HG02571 (cell line): ENCODE measurements around the gene HES7.
A peak's percentile ranks its signal among the peaks of the same experiment; 100 is the strongest.
"Not testable (repeated sequence)": the region's sequence is repeated elsewhere in the genome, so short reads cannot be mapped to it uniquely, and the experiment has no call there.

Experiments used
- ATAC-seq: cut with Tn5 transposase; IDR thresholded peaks from one replicate; pipeline ENCODE4 v1.9.1; 2021; ENCODE audit warnings: mild to moderate bottlenecking, moderate library complexity; ENCODE audit not compliant: unreplicated experiment

The HES7 gene

DNA sequence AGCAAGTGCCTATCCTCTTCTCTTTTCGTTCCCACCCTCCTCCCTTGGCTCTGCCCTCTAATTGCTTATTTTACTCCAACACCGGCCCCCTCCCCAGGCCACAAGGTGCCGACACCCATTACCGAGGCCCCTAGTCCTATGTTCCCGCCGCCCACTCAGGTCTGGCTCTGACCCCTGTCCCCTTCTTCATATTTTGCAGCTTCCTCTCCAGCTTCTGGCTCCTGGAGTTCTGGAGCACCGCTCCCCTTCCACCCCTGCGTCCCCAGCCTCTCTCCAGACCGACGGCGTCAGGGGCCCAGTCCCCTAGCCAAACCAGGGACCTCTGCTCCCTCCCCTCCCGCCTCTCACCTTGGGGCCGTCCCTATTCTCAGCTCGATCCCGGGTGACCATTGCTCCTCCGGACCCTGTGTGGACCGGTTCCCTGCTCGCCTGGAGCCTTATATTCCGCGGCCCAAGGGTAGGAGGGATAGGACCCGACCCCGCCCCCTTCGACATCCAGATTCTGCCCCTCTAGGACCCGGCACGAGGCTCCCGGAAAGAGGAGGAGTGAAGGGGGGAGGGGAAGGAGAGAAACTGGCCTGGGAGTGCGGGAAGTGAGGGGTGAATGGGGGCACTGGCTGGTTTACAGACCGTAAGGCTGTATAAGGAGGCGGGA is at the start of gene HES7:
HES7 (minus strand) TSS at position 412 of the 655 bp plus-strand sequence; CDS start at position 390, 22 bp downstream.
- no peak for ATAC-seq

DNA sequence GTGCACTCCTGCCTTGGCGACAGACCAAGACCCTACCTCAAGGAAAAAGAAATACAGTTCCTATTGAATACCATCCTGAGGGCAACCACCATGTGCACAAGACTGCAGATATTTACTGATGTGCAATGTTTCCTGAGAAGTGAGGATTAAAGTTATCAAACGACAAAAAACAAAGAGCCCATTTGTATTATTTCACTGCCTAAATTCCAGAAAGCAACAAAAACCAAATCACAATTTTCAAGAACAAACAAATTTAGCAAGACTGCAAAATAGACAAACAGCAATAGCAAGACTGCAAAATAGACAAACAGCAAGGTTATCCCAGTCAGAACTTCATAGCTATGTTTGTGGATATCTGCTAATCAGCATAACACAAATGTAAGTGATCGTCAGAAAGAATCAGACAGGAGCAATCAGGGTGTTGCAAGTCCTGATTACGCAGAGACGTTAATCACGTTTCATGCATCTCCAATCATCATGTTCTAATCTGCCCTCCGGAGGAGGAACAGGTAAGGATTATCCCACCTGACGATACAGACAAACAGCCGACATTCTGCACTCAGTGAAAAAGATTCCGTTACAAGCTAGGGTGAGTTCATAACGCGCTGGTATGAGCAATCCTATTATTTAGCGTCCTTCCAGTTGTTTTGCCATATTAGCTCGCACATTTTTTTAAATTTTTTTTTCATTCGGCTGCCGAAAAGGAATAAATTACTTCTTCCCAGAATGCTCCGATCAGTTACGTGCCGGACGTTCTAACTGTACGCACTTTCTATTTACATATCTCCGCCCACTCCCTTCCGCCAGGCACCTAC is 49.4 kb upstream of the HES7 start:
- peak; percentile 63 for ATAC-seq

DNA sequence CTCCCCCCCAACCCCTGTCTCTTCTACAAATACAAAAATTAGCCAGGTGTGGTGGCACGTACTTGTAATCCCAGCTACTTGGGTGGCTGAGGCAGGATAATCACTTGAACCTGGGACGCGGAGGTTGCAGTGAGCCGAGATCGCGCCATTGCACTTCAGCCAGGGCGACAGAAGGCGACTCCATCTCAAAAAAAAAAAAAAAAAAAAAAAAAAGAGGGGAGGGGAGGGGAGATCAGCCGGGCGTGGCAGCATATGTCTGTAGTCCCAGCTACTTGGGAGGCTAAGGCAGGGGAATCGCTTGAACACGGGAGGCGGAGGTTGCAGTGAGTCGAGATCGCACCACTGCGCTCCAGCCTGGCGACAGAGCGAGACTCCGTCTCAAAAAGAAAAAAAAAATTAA is 46.3 kb upstream of the HES7 start:
- ATAC-seq: not testable (repeated sequence)

DNA sequence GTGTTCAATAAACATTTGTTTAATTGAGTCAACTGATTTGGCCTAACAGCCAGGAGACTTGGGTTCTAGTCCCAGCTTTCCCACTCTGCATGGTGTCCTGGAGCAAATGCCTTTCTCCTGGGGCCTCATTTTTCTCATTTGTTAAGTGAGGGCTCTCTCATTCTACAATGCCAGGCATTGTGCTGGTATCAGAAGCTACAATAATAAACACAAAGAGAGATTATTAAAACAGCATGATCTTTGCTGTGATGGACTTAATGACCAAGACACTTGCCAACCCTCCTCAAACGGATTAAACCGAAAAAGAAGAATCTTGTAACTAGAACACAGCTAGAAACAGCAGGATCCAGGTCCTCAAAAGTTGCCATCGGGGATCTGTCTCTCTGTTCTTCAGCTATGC is 43.6 kb upstream of the HES7 start:
- ATAC-seq: no peak

DNA sequence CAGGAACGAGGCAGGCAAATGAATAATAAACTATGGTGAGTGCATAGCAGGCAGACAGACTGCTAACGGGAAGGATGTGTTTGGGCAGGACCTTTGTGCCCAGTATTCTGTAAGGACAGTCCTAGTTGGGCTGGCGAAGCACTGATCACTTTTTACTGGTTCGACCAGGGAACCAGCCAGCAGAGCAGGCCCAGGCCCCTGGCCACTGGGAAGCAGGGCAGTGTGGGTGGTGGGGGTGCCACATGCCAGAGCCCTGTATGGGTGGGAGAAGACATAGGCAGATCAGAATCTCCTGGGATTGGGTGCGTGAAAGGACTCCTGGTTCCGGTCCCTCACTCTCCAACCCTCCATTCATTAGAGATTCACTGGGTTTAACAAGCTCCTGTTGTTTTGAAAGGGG is 42.8 kb upstream of the HES7 start:
- no peak for ATAC-seq

DNA sequence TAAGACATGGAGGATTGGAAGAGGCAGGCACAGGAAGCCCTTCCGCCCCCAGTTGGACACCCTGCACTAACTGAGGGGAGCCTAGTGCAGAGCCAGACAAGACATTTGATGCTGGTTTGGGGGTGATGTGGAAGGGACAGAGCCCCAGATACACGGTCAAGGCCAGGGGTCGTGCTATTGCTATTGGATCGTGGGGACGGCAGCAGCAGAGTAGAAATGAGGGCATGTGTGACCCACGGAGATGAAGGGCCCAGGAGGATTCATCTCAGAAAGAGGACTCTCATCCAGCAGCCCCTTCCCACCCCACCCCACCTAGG is 40.9 kb upstream of the HES7 start:
- ATAC-seq: no peak

- ATAC-seq: no peak
These were observed 40.3 kb upstream of the HES7 start for GRCh38 chr17:8163978-8164814.

- ATAC-seq: no peak
These were observed 39.4 kb upstream of the HES7 start for GRCh38 chr17:8162997-8163977.

- peak; percentile 50 for ATAC-seq
These were observed 38.5 kb upstream of the HES7 start, which contains the start of gene VAMP2 for GRCh38 chr17:8162233-8162996. Gene VAMP2 (minus strand): TSS chr17:8162948. CDS start chr17:8162879, 69 bp downstream.

- no peak for ATAC-seq
These were observed 37.7 kb upstream of the HES7 start for GRCh38 chr17:8161289-8162232.

GRCh38 chr17:8160741-8161221 is 36.9 kb upstream of the HES7 start:
- no peak for ATAC-seq

DNA sequence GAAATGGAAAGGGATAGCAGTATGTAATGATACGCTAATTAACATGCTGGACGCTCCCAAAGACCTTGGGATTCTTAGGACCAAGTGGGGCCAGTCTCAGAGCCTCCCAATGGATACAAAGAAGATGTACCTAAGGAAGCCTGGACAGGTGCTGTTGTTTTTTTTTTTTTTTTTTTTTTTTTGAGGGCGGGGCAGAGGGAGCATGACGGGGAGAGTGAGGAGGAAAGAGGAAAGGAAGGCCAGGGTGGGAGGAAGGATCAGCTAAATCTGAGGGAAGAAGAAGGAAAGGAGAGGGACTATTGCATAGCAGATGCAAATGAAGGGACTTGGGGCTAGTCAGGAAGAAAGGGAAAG is 36.3 kb upstream of the HES7 start:
- ATAC-seq: no peak

DNA sequence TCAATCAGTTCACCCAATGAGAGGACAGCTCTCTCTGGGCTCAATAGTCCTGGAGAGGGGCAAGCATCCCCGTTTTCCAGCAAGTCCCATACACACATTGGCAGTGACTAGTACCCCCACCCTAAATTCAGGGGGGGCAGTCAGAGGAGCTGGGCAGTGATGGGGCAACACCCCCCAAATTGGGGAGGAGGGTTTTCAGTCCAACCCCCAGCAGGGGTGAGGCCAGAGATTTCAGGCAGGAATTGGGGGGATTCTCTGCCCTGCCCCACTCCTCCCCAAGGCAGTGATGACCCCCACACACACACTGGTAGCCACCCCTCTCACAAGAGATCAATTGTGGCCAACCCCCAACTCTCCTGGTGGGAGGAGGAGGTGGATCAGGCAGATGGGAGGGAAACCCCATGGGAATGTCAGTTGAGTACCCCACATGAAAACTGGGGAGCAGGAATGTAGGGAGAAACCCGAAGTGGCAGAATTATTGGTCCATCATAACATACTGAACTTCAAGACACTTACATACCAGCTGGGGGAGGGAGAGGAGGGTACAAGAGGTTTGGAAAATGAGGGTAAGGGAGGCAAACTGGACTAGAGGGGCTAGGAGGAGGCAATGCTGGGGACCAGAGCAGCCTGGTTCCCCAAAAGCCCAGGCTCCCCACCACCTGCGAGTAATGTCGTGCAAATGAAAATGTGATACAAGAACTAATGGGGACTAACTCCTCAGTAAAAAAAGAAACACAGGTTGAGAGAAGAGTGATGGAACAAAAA is 35.7 kb upstream of the HES7 start:
- no peak for ATAC-seq

DNA sequence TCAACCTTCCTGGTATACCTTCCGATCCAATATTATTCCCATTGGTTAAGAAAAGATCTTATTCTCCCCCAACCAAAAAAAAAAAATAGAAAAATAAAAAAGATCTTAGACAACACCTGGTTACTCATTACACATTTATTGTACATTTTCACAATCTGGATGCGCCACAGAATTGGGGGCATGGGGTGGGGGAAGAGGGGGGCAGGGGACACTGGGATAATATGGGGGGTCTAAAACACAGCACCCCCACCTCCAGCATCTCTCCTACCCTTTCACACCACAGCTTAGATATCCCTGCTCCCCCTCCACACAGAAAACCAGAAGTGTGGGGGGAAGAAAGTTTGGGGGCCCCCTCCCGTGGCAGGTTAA is 35.1 kb upstream of the HES7 start:
- no peak for ATAC-seq

- no peak for ATAC-seq
These were observed 34.5 kb upstream of the HES7 start for GRCh38 chr17:8158267-8159031.

DNA sequence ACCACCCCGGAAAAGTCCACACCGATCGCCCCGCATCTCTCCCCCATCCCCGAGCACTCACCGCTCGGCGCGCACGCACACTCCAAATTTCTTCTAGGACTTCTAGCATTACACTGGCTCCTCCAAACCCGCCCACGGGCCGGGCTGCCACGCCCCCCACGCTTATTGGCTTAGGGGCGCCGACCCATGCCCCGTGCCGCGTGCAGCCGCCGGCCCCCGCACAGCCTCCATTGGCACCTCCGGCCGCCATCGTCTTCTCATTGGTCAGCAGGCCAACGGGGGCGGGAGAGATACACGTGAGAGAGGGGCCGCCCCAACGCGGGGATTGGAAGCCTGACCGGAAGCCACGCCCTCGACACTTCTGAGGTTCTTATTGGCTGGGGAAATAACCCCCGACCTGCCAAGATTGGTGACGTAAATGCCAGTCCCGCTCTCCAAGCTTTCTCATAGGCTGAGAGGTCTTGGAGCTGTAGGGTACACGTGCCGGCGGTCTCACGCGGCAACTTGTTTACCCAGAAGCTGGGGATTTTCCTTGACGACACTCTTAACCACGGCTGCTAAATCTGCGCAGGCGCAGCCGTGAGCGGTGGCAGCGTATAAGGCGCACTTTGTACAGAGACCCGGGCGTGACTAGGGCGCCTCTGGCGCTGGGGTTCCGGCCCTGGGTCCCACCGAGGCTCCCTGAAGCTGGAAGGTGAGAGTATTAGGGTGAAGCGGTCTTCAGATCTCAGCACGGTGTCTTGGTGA is 32.5 kb upstream of the HES7 start:
- peak; percentile 77 for ATAC-seq

GRCh38 chr17:8155996-8156245 is 32.0 kb upstream of the HES7 start:
- no peak for ATAC-seq
